GM21786 (cell line): ENCODE measurements around the gene TOMM5.

Experiments used
- ATAC-seq: cut with Tn5 transposase; IDR thresholded peaks from one replicate; pipeline ENCODE4 v1.9.1; 2021; ENCODE audit not compliant: unreplicated experiment

The TOMM5 gene

DNA sequence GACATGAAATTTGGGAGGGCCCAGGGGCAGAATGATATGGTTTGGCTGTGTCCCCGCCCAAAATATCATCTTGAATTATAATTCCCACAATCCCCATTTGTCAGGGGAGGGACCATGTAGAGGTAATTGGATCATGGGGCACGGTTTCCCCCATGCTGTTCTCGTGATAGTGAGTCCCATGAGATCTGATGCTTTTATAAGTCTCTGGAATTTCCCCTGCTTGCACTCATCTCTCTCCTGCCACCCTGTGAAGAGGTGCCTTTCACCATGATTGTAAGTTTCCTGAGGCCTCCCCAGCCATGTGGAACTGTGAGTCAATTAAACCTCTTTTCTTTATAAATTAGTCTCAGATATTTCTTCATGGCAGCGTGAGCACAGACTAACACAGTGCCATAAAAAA, 27.5 kb downstream of the TOMM5 start:
- no peak for ATAC-seq

- no peak for ATAC-seq
Measured at GRCh38 chr9:37563806-37564513, 28.4 kb downstream of the TOMM5 start.

- ATAC-seq, result no peak
Measured at GRCh38 chr9:37562826-37563225, 29.6 kb downstream of the TOMM5 start.

DNA sequence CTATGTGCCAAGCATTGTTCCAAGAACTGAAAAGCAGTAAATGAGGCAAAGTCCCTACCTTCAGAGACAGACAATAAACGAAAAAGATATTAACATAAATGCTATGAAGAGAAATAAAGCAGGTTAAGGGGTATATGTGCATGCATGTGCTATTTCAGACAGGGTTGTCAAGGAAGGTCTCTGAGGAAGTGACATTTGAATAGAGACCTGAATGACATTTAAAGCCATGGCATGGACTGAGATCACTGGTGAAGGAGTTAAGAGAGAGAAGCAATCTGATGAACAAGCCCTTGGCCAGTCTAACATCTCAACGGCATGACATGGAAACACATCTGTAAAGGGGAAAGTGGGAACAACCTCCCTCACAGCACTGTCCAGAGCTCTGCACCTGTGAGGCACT, 30.7 kb downstream of the TOMM5 start:
- ATAC-seq, result no peak

DNA sequence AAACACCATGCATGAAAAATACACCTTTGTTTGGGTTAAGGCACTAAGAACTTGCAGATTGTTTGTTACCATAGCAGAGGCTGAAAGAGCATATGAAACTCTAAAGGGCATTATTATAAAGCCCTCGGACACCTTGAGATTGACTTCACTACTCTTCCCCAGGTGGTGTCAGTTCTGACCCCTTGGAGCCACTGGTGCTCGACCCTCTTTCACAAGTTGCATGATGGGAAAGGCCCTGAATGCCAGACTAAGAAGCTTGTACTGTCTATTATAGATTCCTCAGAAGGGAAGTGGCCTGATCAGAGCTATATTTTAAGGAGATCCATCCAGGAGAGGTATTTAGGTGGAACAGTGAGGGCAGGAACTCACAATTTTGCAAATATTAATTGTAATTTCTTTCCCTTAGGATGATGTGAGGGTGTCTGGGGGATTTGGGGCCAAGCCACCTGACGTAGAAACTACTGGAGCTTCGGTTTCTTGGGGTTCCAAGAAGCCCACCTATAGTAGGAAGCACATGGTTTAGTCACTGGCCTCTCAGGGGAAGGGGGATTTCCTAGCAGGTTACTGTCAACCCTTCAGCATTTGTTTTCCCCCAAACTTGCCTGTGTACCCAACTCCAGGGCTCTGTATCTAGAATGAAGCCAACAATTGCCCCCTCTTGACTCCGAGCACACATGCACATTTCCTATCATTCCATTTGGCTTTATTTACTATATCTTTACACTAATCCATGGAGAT, 32.4 kb downstream of the TOMM5 start:
- no peak for ATAC-seq

GRCh38 chr9:37559125-37559524, 33.3 kb downstream of the TOMM5 start:
- ATAC-seq, result no peak

GRCh38 chr9:37555786-37556185, 36.6 kb downstream of the TOMM5 start:
- ATAC-seq, result no peak

DNA sequence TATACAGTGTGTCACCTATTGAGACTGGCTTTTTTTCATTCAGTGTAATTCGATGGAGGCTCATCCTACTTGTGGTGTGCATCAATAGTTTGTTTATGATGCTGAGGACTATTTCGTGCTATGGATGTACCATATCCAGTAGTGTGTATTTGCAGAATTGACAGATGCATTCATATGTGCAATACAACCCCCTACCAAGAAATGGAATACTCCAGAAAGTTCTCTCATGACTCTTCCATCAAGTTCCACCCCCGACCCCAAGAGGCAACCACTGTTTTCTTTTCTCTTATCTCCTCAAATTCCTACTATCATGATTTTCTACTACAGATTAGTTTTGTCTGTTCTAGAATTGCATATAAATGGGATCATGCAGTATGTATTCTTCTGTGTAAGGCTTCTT, 38.1 kb downstream of the TOMM5 start:
- ATAC-seq, result no peak

DNA sequence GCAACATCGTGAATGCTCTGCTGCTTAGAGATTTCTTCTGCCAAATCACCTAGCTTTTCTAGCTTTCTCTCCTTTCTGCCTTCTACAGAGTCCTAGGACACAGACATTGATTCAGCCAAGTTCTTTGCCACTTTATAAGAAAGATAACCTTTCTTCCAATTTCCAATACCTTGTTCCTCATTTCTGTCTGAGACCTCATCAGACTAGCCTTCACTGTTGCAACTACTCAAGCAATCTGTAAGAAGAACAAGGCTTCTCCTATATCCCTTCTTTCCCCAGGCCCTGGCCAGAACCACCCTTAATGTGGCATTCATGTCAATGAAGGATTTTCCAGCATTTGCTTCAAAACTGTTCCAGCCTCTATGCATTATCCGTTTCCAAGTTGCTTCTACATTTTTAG, 40.5 kb downstream of the TOMM5 start:
- ATAC-seq, result no peak

DNA sequence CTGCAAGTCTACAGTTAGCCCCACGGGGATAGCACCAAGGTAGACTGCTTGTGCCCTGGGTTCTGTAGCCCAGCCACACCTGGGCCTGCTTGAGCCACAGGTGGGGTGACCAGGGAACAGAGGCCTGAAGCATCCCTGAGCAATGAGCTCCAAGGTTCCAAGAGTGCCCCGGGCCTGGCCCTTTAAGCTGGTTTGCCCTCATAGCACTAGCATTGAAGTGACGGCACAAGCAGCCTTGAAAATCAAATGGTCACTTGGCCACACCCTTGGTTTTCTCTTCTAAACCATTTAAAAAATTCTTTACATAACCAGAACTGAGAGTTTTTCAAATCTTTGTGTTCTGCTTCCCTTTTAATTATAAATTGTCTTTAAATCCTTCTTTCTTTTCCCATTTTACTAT, 40.9 kb downstream of the TOMM5 start:
- no peak for ATAC-seq

GRCh38 chr9:37550781-37551180, 41.6 kb downstream of the TOMM5 start:
- ATAC-seq, result no peak

GRCh38 chr9:37549527-37549926, 42.9 kb downstream of the TOMM5 start:
- no peak for ATAC-seq

- ATAC-seq, result no peak
Measured at GRCh38 chr9:37547328-37547878, 45.0 kb downstream of the TOMM5 start.

GRCh38 chr9:37543468-37543867, 48.9 kb downstream of the TOMM5 start:
- no peak for ATAC-seq

DNA sequence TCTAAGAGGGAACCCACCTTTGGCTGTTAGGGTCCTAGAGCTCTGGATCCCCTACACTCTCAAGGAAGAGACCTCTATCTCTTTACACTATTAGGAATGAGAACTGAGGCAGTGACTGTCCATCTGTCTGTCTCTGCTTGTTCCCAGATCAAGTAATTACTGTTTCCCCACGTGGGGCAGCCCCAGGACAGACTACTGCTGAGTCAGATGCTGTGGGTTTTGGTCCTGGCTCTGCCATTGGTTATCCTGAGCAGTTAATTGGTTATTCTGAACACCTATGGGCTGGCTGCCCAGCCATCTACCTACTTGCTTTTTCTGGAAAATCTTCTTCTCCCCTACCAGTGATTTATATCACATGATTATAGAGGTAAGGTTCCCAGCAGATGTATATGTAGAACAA, 49.5 kb downstream of the TOMM5 start:
- no peak for ATAC-seq

DNA sequence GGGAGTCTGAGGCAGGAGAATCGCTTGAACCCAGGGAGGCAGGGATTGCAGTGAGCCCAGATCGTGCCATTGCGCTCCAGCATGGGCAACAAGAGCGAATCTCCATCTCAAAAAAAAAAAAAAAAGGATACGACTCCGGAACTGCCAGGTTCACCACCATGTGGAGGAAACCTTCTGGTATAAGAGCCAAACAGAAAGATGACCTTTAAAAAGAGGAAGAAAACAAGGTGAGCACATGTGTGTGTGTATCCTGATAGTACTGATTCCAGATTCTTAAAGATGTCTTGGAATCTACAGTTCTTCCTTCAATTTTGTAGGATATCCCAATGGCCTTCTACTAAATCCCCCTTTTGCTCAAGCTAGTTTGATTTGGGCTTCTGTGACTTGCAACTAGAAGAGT, 49.9 kb downstream of the TOMM5 start:
- ATAC-seq, result no peak

DNA sequence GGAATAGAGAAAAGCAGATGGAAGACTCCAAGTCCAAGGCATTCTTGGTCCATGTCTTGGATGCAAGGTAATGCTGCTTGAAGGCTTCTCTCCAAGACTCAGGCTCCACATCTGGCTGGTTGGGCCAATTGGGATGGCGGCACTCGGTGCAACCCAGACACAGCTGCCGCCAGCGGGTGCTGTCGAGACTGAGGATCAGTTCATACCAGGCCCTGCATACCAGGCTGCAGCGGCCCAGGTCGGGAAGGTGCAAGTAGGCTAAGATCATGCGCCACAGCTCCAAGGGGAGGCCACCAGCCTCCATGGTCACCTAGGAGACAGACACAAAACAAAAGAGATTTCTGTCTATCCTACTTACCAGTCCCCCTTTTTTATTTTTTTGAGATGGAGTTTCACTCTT, 50.9 kb downstream of the TOMM5 start:
- ATAC-seq, result no peak

DNA sequence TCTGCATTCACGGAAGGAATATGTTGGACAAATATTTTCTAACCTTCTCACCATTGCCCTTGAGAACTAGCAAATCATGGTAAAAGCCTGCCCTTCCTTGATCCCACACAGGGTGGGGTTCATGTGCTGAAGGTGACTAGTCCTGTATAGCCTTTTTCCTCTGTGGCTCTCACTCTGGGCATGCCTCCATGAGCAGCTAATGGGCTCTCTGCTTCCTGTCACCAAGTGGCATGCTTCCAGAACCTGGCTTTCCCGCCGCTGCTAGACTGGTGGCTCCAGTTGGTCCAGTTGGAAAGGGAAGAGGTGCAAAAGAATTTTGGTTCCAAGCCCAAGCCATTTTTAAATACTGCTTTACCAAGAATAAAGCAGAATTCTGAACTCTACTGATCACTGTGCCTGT, 51.8 kb downstream of the TOMM5 start:
- ATAC-seq, result no peak

GRCh38 chr9:37539634-37540033, 52.8 kb downstream of the TOMM5 start:
- ATAC-seq, result no peak
